HepG2 (cell line): ENCODE data around the gene PTMA. TPM values are rescaled to one million over a fixed set of nuclear protein-coding genes. Genes with fewer than 3 reads are reported as not detected.

Experiments
- CC2D1A ChIP-seq: sonication (generic); formaldehyde crosslinking; IDR thresholded peaks from 2 replicates; pipeline ENCODE4 v1.8.1; 2023; ENCODE audit warnings: mild to moderate bottlenecking, missing genetic modification reagents
- MED13 ChIP-seq: sonication (generic); formaldehyde crosslinking; IDR thresholded peaks from 2 replicates; pipeline ENCODE4 v1.5.0; 2020; ENCODE audit warnings: missing genetic modification reagents
- NAIF1 ChIP-seq: sonication (generic); formaldehyde crosslinking; IDR thresholded peaks from 2 replicates; pipeline ENCODE4 v1.5.0; 2020; ENCODE audit warnings: mild to moderate bottlenecking, missing genetic modification reagents, borderline replicate concordance
- NR2C2 ChIP-seq: sonication (generic); formaldehyde crosslinking; IDR thresholded peaks from 2 replicates; pipeline ENCODE4 v1.4.0; 2020; ENCODE audit warnings: missing genetic modification reagents, mild to moderate bottlenecking, moderate library complexity, borderline replicate concordance
- PAX8 ChIP-seq: sonication (generic); formaldehyde crosslinking; IDR thresholded peaks from 2 replicates; pipeline ENCODE4 v1.8.0; 2022; ENCODE audit warnings: mild to moderate bottlenecking, missing genetic modification reagents, borderline replicate concordance
- PTBP1 ChIP-seq: fragments of 200-400 bp; formaldehyde crosslinking; IDR thresholded peaks from 2 replicates; pipeline ENCODE4 v1.6.1; 2018; ENCODE audit warnings: low read length, low read depth; ENCODE audit not compliant: poor library complexity, severe bottlenecking
- RAD51 ChIP-seq: fragments of 450-650 bp; IDR thresholded peaks from 2 replicates; pipeline ENCODE4 v1.6.1; 2016; ENCODE audit warnings: borderline replicate concordance
- RFX1 ChIP-seq: fragments of 450-650 bp; IDR thresholded peaks from 2 replicates; pipeline ENCODE4 v1.6.1; 2017
- SAFB2 ChIP-seq: sonication (generic); formaldehyde crosslinking; IDR thresholded peaks from 2 replicates; pipeline ENCODE4 v1.5.1; 2020; ENCODE audit warnings: missing genetic modification reagents, low read depth, mild to moderate bottlenecking, borderline replicate concordance
- SETDB1 ChIP-seq: sonication (generic); formaldehyde crosslinking; IDR thresholded peaks from 2 replicates; pipeline ENCODE4 v1.5.1; 2020; ENCODE audit warnings: missing genetic modification reagents, mild to moderate bottlenecking, borderline replicate concordance
- SMAD1 ChIP-seq: sonication (generic); formaldehyde crosslinking; IDR thresholded peaks from 2 replicates; pipeline ENCODE4 v1.4.0; 2020; ENCODE audit warnings: missing genetic modification reagents, low read depth, mild to moderate bottlenecking, borderline replicate concordance
- ZBTB3 ChIP-seq: sonication (generic); formaldehyde crosslinking; IDR thresholded peaks from 2 replicates; pipeline ENCODE4 v1.4.0; 2020; ENCODE audit warnings: low read depth, mild to moderate bottlenecking, moderate library complexity, missing genetic modification reagents, borderline replicate concordance
- ZC3H13 ChIP-seq: sonication (generic); formaldehyde crosslinking; IDR thresholded peaks from 2 replicates; pipeline ENCODE4 v1.8.1; 2023; ENCODE audit warnings: mild to moderate bottlenecking, missing genetic modification reagents, moderate library complexity
- ZNF124 ChIP-seq: sonication (generic); formaldehyde crosslinking; IDR thresholded peaks from 2 replicates; pipeline ENCODE4 v1.4.0; 2020; ENCODE audit warnings: missing genetic modification reagents
- ZNF160 ChIP-seq: sonication (generic); formaldehyde crosslinking; IDR thresholded peaks from 2 replicates; pipeline ENCODE4 v1.8.0; 2022; ENCODE audit warnings: mild to moderate bottlenecking, inconsistent platforms, missing genetic modification reagents
- ZNF296 ChIP-seq: sonication (generic); formaldehyde crosslinking; conservative IDR thresholded peaks from 2 replicates; pipeline ENCODE4 v1.5.0; 2020; ENCODE audit warnings: mild to moderate bottlenecking, missing genetic modification reagents
- ZNF33A ChIP-seq: sonication (generic); formaldehyde crosslinking; IDR thresholded peaks from 2 replicates; pipeline ENCODE4 v1.5.1; 2020; ENCODE audit warnings: missing genetic modification reagents, mild to moderate bottlenecking, moderate library complexity, borderline replicate concordance
- ZNF383 ChIP-seq: sonication (generic); formaldehyde crosslinking; IDR thresholded peaks from 2 replicates; pipeline ENCODE4 v1.4.0; 2020; ENCODE audit warnings: missing genetic modification reagents, mild to moderate bottlenecking, borderline replicate concordance
- ZNF557 ChIP-seq: sonication (generic); formaldehyde crosslinking; IDR thresholded peaks from 2 replicates; pipeline ENCODE4 v1.4.0; 2020; ENCODE audit warnings: missing genetic modification reagents
- ZNF644 ChIP-seq: IDR thresholded peaks from 2 replicates; pipeline ENCODE4 v1.6.1; 2016; ENCODE audit warnings: low read depth
- ZNF775 ChIP-seq: sonication (generic); formaldehyde crosslinking; IDR thresholded peaks from 2 replicates; pipeline ENCODE4 v1.4.0; 2020; ENCODE audit warnings: missing genetic modification reagents, mild to moderate bottlenecking, moderate library complexity, borderline replicate concordance
- ZNF883 ChIP-seq: sonication (generic); formaldehyde crosslinking; IDR thresholded peaks from 2 replicates; pipeline ENCODE4 v1.5.1; 2020; ENCODE audit warnings: mild to moderate bottlenecking, missing genetic modification reagents; ENCODE audit errors: not compliant biosample characterization
- polyA plus RNA-seq, 8 experiments: library from polyadenylated mRNA; depleted of rRNA in 3 of 8; stranded (reverse) in 7 of 8; unstranded in 1 of 8; fragments of >200 nt; fragmentation: Illumina TruSeq in 4 of 8; extraction: Trizol in 4 of 8; gene quantifications; 2 replicates each; pipeline versions ENCODE4 v1.2.1 to v1.2.3, GENCODE V29; 2011 to 2016; ENCODE audit warnings: low read depth in 4 of 8, missing spikeins in 1 of 8, mixed read lengths in 1 of 8; ENCODE audit not compliant: insufficient read depth in 1 of 8
- total RNA-seq, 5 experiments: library from RNA; depleted of rRNA; stranded (reverse); fragments of >200 nt; fragmentation: Illumina TruSeq; extraction: Trizol; gene quantifications; 2 replicates each; pipeline ENCODE4 v1.2.3, GENCODE V29; 2016; ENCODE audit warnings: low read depth in 1 of 5
- TF ChIP-seq, protein P1 (sequence below): IDR thresholded peaks from 2 replicates; pipeline ENCODE4 v1.6.1; 2016
- TF ChIP-seq, protein P2 (sequence below): sonication (generic); formaldehyde crosslinking; IDR thresholded peaks from 2 replicates; pipeline ENCODE4 v1.4.0; 2020; ENCODE audit warnings: mild to moderate bottlenecking, missing genetic modification reagents
- TF ChIP-seq, protein P3 (sequence below): sonication (generic); formaldehyde crosslinking; IDR thresholded peaks from 2 replicates; pipeline ENCODE4 v1.8.0; 2022; ENCODE audit warnings: mild to moderate bottlenecking, missing genetic modification reagents

Gene PTMA
- total and polyA plus RNA-seq, 2 of the 13 experiments (the other 11 are each of a cell fraction or from before 2014, with no cell fraction given) = 190 to 1,086 TPM

- no peak for TF ChIP-seq ZBTB3
- TF ChIP-seq SETDB1 = no peak
- no peak for TF ChIP-seq RFX1
- TF ChIP-seq, protein P1, sequence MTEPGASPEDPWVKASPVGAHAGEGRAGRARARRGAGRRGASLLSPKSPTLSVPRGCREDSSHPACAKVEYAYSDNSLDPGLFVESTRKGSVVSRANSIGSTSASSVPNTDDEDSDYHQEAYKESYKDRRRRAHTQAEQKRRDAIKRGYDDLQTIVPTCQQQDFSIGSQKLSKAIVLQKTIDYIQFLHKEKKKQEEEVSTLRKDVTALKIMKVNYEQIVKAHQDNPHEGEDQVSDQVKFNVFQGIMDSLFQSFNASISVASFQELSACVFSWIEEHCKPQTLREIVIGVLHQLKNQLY = no peak
- TF ChIP-seq PTBP1 = no peak
- TF ChIP-seq NR2C2 = no peak
- no peak for TF ChIP-seq RAD51
- TF ChIP-seq NAIF1 (CRISPR knock-in tag) = 0 out of 2 replicates have a peak, but pooled peaks have one; percentile 55
- no peak for TF ChIP-seq ZNF383 (CRISPR knock-in tag)
- no peak; the same call in none of the 2 replicates for TF ChIP-seq SAFB2 (CRISPR knock-in tag)
- TF ChIP-seq PAX8 = peak; percentile 21; the same call in 1 of the 2 replicates
- TF ChIP-seq, protein P2, sequence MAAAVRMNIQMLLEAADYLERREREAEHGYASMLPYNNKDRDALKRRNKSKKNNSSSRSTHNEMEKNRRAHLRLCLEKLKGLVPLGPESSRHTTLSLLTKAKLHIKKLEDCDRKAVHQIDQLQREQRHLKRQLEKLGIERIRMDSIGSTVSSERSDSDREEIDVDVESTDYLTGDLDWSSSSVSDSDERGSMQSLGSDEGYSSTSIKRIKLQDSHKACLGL = peak; percentile 45
- 0 out of 2 replicates have a peak, but pooled peaks have one; percentile 28 for TF ChIP-seq ZNF160
- no peak for TF ChIP-seq ZNF296
- TF ChIP-seq ZC3H13 (CRISPR knock-in tag) = peak; percentile 95
- TF ChIP-seq MED13 (CRISPR knock-in tag) = 0 out of 2 replicates have a peak, but pooled peaks have one; percentile 42
- TF ChIP-seq ZNF883 (CRISPR knock-in tag) = no peak
- TF ChIP-seq, protein P3, sequence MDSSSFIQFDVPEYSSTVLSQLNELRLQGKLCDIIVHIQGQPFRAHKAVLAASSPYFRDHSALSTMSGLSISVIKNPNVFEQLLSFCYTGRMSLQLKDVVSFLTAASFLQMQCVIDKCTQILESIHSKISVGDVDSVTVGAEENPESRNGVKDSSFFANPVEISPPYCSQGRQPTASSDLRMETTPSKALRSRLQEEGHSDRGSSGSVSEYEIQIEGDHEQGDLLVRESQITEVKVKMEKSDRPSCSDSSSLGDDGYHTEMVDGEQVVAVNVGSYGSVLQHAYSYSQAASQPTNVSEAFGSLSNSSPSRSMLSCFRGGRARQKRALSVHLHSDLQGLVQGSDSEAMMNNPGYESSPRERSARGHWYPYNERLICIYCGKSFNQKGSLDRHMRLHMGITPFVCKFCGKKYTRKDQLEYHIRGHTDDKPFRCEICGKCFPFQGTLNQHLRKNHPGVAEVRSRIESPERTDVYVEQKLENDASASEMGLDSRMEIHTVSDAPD = peak; percentile 84; the same call in 1 of the 2 replicates
- no peak for TF ChIP-seq ZNF644
- peak; percentile 94; the same call in 1 of the 2 replicates for TF ChIP-seq ZNF557 (CRISPR knock-in tag)
- TF ChIP-seq CC2D1A = no peak
- peak; percentile 35; the same call in 1 of the 2 replicates for TF ChIP-seq ZNF124 (CRISPR knock-in tag)
- TF ChIP-seq ZNF775 = no peak
- no peak for TF ChIP-seq ZNF33A (CRISPR knock-in tag)
- no peak for TF ChIP-seq SMAD1 (CRISPR knock-in tag)
Observed at GRCh38 chr2:231707927-231708772, at the start of gene PTMA (continued).
